Thyroid gland (tissue), 4 donors: Measurements from ENCODE around the gene PHF19.

Source experiments
- POLR2A ChIP-seq, 2 donors: fragments of 450-650 bp; IDR thresholded peaks; one replicate each; pipeline ENCODE4 v1.6.1; 2017; ENCODE audit warnings: antibody characterized with exemption in 2 of 2, mild to moderate bottlenecking in 2 of 2, moderate library complexity in 1 of 2
- TF ChIP-seq, protein P1 (sequence below), 6 experiments: fragments of 200-600 bp in 3 of 6; fragments of 450-650 bp in 3 of 6; sonication (generic) in 3 of 6; IDR thresholded peaks; one replicate each; pipeline ENCODE4 v1.5.1; 2016 to 2019; ENCODE audit warnings: antibody characterized with exemption in 6 of 6, mild to moderate bottlenecking in 2 of 6, inconsistent platforms in 1 of 6, moderate library complexity in 1 of 6

DNA sequence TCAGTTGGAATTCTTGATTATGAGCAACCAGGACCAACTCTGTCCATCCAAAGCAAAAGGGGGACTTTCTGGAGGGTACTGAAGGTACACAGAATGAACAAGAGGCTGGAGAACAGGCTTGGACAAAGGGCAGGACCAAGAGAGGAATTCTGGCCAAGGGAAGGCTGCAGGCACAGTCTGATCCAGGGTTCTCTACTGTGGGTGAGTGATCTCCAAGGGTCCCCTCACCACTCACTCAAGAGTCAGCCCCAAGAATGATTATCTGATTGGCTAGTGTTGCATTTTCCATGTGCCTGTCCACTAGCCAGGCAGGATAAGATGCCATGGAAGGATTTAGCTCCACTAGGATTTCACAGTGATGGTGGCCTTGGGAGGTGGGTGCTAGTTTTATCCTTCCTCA, 11.6 kb upstream of the PHF19 start:
- TF ChIP-seq, protein P1, sequence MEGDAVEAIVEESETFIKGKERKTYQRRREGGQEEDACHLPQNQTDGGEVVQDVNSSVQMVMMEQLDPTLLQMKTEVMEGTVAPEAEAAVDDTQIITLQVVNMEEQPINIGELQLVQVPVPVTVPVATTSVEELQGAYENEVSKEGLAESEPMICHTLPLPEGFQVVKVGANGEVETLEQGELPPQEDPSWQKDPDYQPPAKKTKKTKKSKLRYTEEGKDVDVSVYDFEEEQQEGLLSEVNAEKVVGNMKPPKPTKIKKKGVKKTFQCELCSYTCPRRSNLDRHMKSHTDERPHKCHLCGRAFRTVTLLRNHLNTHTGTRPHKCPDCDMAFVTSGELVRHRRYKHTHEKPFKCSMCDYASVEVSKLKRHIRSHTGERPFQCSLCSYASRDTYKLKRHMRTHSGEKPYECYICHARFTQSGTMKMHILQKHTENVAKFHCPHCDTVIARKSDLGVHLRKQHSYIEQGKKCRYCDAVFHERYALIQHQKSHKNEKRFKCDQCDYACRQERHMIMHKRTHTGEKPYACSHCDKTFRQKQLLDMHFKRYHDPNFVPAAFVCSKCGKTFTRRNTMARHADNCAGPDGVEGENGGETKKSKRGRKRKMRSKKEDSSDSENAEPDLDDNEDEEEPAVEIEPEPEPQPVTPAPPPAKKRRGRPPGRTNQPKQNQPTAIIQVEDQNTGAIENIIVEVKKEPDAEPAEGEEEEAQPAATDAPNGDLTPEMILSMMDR (IDR thresholded peaks at IDR 0.05): no peak
- no peak for TF ChIP-seq POLR2A (IDR thresholded peaks at IDR 0.05)
